RWPE2 (cell line): ENCODE measurements around the gene MSMO1.

Source experiments
- ATAC-seq: fragments of 200-7000 bp; cut with Tn5 transposase; 3 replicates; pipeline ENCODE4 v1.9.1; 2021; ENCODE audit warnings: low read depth
- DNase-seq: peaks from one replicate; pipeline ENCODE4 v3.0.0-alpha.2; 2020; ENCODE audit warnings: low spot score
- H3K27ac ChIP-seq: fragments of 450-650 bp; 2 replicates; pipeline ENCODE4 v1.5.1; 2017; ENCODE audit warnings: mild to moderate bottlenecking; ENCODE audit not compliant: poor library complexity, severe bottlenecking
- H3K27me3 ChIP-seq: fragments of 250-450 bp; sonication (Bioruptor Pico); 2 replicates; pipeline ENCODE4 v1.5.1; 2021; ENCODE audit warnings: mild to moderate bottlenecking, moderate library complexity; ENCODE audit not compliant: insufficient read depth, poor library complexity, severe bottlenecking
- H3K36me3 ChIP-seq: fragments of 250-450 bp; sonication (Bioruptor Pico); 2 replicates; pipeline ENCODE4 v1.5.1; 2020; ENCODE audit warnings: low read depth, mild to moderate bottlenecking, moderate library complexity
- H3K4me1 ChIP-seq: fragments of 250-450 bp; sonication (Bioruptor Pico); 2 replicates; pipeline ENCODE4 v1.5.1; 2021; ENCODE audit warnings: mild to moderate bottlenecking, moderate library complexity; ENCODE audit not compliant: insufficient read depth, poor library complexity, severe bottlenecking
- H3K4me3 ChIP-seq: fragments of 250-450 bp; sonication (Bioruptor Pico); 2 replicates; pipeline ENCODE4 v1.5.1; 2021; ENCODE audit warnings: mild to moderate bottlenecking, moderate library complexity; ENCODE audit not compliant: severe bottlenecking
- H3K9me3 ChIP-seq: fragments of 250-450 bp; sonication (Bioruptor Pico); 2 replicates; pipeline ENCODE4 v1.5.1; 2021; ENCODE audit warnings: mild to moderate bottlenecking, moderate library complexity; ENCODE audit not compliant: severe bottlenecking
- CTCF ChIP-seq: fragments of 450-650 bp; IDR thresholded peaks from one replicate; pipeline ENCODE4 v1.5.1; 2017; ENCODE audit warnings: mild to moderate bottlenecking, moderate library complexity; ENCODE audit not compliant: poor library complexity, severe bottlenecking

MSMO1 gene

GRCh38 chr4:165324918-165325304 lies 2.6 kb upstream of the MSMO1 start:
- Histone ChIP-seq H3K4me1 (peaks cover 14% of the 10 kb centered on the region), H3K36me3 (peaks cover 28% of the 10 kb centered on the region), H3K4me3 (no peak overlapping the region), H3K27me3 (no peaks in the 10 kb centered on the region), H3K9me3 (no peaks in the 10 kb centered on the region), H3K27ac (peak overlapping the region; percentile 95)
- DNase-seq, result no peak
- TF ChIP-seq CTCF, result no peak
- no peak for ATAC-seq

- peaks cover 14% of the 10 kb centered on the region for H3K4me1 ChIP-seq
- peak overlapping the region; percentile 61 for H3K4me3 ChIP-seq
- TF ChIP-seq CTCF, result no peak
- H3K27ac ChIP-seq, result peak overlapping the region; percentile 95
- peak; percentile 71 for DNase-seq
- peak; percentile 31 for ATAC-seq
- no peaks in the 10 kb centered on the region for H3K27me3 ChIP-seq
- peaks cover 38% of the 10 kb centered on the region for H3K36me3 ChIP-seq
- no peaks in the 10 kb centered on the region for H3K9me3 ChIP-seq
These were observed 1.5 kb upstream of the MSMO1 start for GRCh38 chr4:165325732-165326512.

- peaks cover 47% of the 10 kb centered on the region for H3K36me3 ChIP-seq
- peak; percentile 7; the same call in 1 of the 3 replicates for ATAC-seq
- no peak for TF ChIP-seq CTCF
These were observed 648 bp upstream of the MSMO1 start for GRCh38 chr4:165326831-165327210.

GRCh38 chr4:165328101-165328425 lies 594 bp downstream of the MSMO1 start:
- no peak for ATAC-seq
- Histone ChIP-seq H3K36me3 (peaks cover 53% of the 10 kb centered on the region), H3K27me3 (no peaks in the 10 kb centered on the region), H3K4me1 (peaks cover 19% of the 10 kb centered on the region), H3K4me3 (peak overlapping the region; percentile 61), H3K9me3 (no peaks in the 10 kb centered on the region), H3K27ac (peak overlapping the region; percentile 95)
- TF ChIP-seq CTCF, result no peak
- no peak for DNase-seq

More at GRCh38 chr4:165326831-165327210, 648 bp upstream of the MSMO1 start:
- no peak for DNase-seq
- Histone ChIP-seq H3K27me3 (no peaks in the 10 kb centered on the region), H3K4me1 (peaks cover 14% of the 10 kb centered on the region), H3K9me3 (no peaks in the 10 kb centered on the region), H3K27ac (peak overlapping the region; percentile 95), H3K4me3 (peak overlapping the region; percentile 61)

- Histone ChIP-seq H3K4me3 (peak overlapping the region; percentile 61), H3K4me1 (peaks cover 26% of the 10 kb centered on the region), H3K27ac (peak overlapping the region; percentile 95), H3K9me3 (no peaks in the 10 kb centered on the region), H3K36me3 (peaks cover 59% of the 10 kb centered on the region), H3K27me3 (no peaks in the 10 kb centered on the region)
- ATAC-seq (no peak), DNase-seq (no peak)
- TF ChIP-seq CTCF, result no peak
These were observed 1.2 kb downstream of the MSMO1 start for GRCh38 chr4:165328708-165329107.
